SW 1271 (cell line): ENCODE measurements around the gene ZCCHC10.
"Not testable (repeated sequence)": the region's sequence is repeated elsewhere in the genome, so short reads cannot be mapped to it uniquely, and the experiment has no call there.

Experiments
- DNase-seq, 2 experiments: peaks; one replicate each; lab custom pipeline; 2025; lab: John Stamatoyannopoulos, UW

ZCCHC10 gene

GRCh38 chr5:132979367-132979940, 46.9 kb downstream of the ZCCHC10 start:
- DNase-seq = no peak

- DNase-seq = no peak
Measured at GRCh38 chr5:132976852-132977251, 49.5 kb downstream of the ZCCHC10 start.

GRCh38 chr5:132972436-132972828, 53.9 kb downstream of the ZCCHC10 start:
- DNase-seq = not testable (repeated sequence)

- DNase-seq = no peak
Measured at GRCh38 chr5:132971483-132972435, 54.6 kb downstream of the ZCCHC10 start.

GRCh38 chr5:132965120-132965519, 61.2 kb downstream of the ZCCHC10 start:
- DNase-seq = no peak

GRCh38 chr5:132963171-132964104, 62.9 kb downstream of the ZCCHC10 start, which contains the start of gene AFF4:
AFF4 (minus strand) TSS chr5:132963634; CDS start chr5:132937189, 26,445 bp downstream.
- DNase-seq = peak; percentile 95 to 96

GRCh38 chr5:132962429-132963021, 63.8 kb downstream of the ZCCHC10 start:
- peak; percentile 53 to 71 for DNase-seq

GRCh38 chr5:132961887-132962286, 64.5 kb downstream of the ZCCHC10 start:
- no peak for DNase-seq

GRCh38 chr5:132961123-132961815, 65.1 kb downstream of the ZCCHC10 start:
- not testable (repeated sequence) for DNase-seq

- not testable (repeated sequence) for DNase-seq
Measured at GRCh38 chr5:132956166-132956799, 70.1 kb downstream of the ZCCHC10 start.

GRCh38 chr5:132953710-132954109, 72.6 kb downstream of the ZCCHC10 start:
- DNase-seq = no peak

GRCh38 chr5:132952829-132953228, 73.5 kb downstream of the ZCCHC10 start:
- DNase-seq = no peak

- no peak for DNase-seq
Measured at GRCh38 chr5:132951897-132952296, 74.5 kb downstream of the ZCCHC10 start.

GRCh38 chr5:132949136-132949535, 77.2 kb downstream of the ZCCHC10 start:
- DNase-seq = no peak

- peak; percentile 34 to 39 for DNase-seq
Measured at GRCh38 chr5:132947671-132948070, 78.7 kb downstream of the ZCCHC10 start.
